HL-60 (cell line): ENCODE measurements around the gene CCNK.

ENCODE experiments used
- CTCF ChIP-seq: IDR thresholded peaks from one replicate; pipeline ENCODE4 v1.5.1; 2011; ENCODE audit warnings: low read length, control low read depth, inconsistent platforms; ENCODE audit not compliant: insufficient read depth
- GABPA ChIP-seq: IDR thresholded peaks from 2 replicates; pipeline ENCODE4 v1.6.1; 2012; ENCODE audit warnings: low read depth

- no peak for TF ChIP-seq CTCF
- no peak for TF ChIP-seq GABPA
Observed at GRCh38 chr14:99472937-99473336, 8.3 kb upstream of the CCNK start.
